GM13977 (cell line): Measurements from ENCODE around the gene PDE3B.

Experiments
- DNase-seq: peaks from one replicate; pipeline ENCODE4 v3.0.0; 2012; ENCODE audit warnings: low spot score
- in situ Hi-C: fragments of 300-500 bp; cut with MboI; formaldehyde crosslinking; loops from one replicate; pipeline ENCODE4 v1.12.0; 2022; ENCODE audit warnings: low sequenced_read_pairs, low pct_unique_long_range_greater_than_20kb, mixed read lengths, inconsistent platforms; ENCODE audit not compliant: unreplicated experiment
- TF ChIP-seq, protein P1 (sequence below): IDR thresholded peaks from 2 replicates; pipeline ENCODE4 v1.5.1; 2012; ENCODE audit warnings: mild to moderate bottlenecking, control low read depth; ENCODE audit not compliant: insufficient read depth; ENCODE audit errors: extremely low read depth, missing control alignments

PDE3B gene

GRCh38 chr11:14641801-14642200 is 1.8 kb upstream of the PDE3B start:
- TF ChIP-seq, protein P1, sequence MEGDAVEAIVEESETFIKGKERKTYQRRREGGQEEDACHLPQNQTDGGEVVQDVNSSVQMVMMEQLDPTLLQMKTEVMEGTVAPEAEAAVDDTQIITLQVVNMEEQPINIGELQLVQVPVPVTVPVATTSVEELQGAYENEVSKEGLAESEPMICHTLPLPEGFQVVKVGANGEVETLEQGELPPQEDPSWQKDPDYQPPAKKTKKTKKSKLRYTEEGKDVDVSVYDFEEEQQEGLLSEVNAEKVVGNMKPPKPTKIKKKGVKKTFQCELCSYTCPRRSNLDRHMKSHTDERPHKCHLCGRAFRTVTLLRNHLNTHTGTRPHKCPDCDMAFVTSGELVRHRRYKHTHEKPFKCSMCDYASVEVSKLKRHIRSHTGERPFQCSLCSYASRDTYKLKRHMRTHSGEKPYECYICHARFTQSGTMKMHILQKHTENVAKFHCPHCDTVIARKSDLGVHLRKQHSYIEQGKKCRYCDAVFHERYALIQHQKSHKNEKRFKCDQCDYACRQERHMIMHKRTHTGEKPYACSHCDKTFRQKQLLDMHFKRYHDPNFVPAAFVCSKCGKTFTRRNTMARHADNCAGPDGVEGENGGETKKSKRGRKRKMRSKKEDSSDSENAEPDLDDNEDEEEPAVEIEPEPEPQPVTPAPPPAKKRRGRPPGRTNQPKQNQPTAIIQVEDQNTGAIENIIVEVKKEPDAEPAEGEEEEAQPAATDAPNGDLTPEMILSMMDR: no peak
- in situ Hi-C loops: no loop called here

DNA sequence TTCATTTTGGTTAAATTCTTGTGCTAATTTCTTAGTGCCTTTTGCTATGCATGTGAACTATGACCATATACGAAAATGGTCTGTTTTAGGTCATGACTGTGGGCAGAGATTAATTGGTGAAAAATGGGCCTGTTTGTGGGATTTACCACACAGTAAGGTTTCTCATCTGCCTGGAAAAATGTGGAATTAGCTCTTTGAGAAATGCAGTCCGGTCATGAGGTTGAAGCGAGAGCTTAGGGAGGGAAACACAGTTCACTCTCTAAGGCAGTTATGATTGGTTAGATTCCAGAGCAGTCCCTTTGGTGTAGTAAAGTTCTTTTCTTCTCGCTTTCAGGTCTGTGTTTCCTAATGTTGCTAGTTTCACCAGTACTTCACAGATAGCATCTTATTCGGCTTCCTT is 1.2 kb upstream of the PDE3B start:
- in situ Hi-C loops: no loop called here

More at GRCh38 chr11:14641801-14642200, 1.8 kb upstream of the PDE3B start:
- no peak for DNase-seq

GRCh38 chr11:14642873-14643696 is 519 bp upstream of the PDE3B start:
- DNase-seq: no peak
- TF ChIP-seq, protein P1: no peak
- in situ Hi-C loops: no loop called here

More for the DNA sequence above, 1.2 kb upstream of the PDE3B start:
- TF ChIP-seq, protein P1: no peak
- no peak for DNase-seq

DNA sequence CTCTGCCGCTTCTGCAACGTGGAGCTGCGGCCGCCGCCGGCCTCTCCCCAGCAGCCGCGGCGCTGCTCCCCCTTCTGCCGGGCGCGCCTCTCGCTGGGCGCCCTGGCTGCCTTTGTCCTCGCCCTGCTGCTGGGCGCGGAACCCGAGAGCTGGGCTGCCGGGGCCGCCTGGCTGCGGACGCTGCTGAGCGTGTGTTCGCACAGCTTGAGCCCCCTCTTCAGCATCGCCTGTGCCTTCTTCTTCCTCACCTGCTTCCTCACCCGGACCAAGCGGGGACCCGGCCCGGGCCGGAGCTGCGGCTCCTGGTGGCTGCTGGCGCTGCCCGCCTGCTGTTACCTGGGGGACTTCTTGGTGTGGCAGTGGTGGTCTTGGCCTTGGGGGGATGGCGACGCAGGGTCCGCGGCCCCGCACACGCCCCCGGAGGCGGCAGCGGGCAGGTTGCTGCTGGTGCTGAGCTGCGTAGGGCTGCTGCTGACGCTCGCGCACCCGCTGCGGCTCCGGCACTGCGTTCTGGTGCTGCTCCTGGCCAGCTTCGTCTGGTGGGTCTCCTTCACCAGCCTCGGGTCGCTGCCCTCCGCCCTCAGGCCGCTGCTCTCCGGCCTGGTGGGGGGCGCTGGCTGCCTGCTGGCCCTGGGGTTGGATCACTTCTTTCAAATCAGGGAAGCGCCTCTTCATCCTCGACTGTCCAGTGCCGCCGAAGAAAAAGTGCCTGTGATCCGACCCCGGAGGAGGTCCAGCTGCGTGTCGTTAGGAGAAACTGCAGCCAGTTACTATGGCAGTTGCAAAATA is 816 bp downstream of the PDE3B start:
- in situ Hi-C loops: no loop called here
- DNase-seq: peak; percentile 68

GRCh38 chr11:14645015-14645912 is 1.7 kb downstream of the PDE3B start:
- in situ Hi-C loops: no loop called here
- TF ChIP-seq, protein P1: no peak
- peak; percentile 41 for DNase-seq

More for the DNA sequence above, 816 bp downstream of the PDE3B start:
- TF ChIP-seq, protein P1: no peak
